SIG-M5 (cell line): ENCODE data around the gene TBC1D24.
A peak's percentile ranks its signal among the peaks of the same experiment; 100 is the strongest.

Source experiments
- DNase-seq: peaks from one replicate; lab custom pipeline; 2025; lab: John Stamatoyannopoulos, UW

The TBC1D24 gene

DNA sequence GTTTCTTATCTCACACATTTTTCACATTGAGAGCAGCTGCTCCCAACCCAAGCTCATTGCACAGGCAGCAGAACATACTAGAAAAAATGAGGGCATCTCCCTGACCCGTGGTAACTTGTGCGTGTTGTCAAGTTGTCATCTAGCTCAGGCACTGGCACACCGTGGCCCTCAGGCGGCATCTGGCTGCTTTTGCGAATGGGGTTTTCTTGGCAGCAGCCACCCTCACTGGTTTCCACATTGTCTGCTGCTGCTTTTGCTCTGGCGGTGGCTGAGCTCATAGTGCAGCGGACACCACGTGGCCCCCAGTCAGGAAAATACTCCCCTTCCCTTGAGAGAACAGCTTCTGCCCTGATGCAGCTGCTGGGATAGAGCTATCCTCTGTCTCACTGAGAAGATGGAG, 24.4 kb upstream of the TBC1D24 start:
- no peak for DNase-seq

DNA sequence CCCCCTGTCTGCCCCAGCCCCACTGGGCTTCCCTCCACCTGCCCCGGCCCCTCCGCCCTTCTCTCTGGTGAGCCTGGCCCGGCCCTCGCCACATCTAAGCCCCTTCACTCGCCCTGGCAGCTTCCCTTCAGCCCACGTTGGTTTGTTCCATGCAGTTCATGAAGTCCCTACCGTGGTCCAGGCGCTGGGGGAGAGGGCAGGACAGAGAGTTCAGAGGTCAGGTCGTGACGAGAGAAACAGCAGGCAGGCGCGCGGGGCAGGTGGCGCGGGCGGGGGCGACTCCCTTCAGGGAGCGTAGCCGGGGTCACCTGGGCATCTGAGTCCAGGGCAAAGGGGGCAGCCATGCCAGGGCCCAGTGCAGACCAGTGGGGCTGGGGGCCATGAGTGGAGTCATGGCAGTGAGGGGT, 23.9 kb upstream of the TBC1D24 start:
- DNase-seq, result no peak

DNA sequence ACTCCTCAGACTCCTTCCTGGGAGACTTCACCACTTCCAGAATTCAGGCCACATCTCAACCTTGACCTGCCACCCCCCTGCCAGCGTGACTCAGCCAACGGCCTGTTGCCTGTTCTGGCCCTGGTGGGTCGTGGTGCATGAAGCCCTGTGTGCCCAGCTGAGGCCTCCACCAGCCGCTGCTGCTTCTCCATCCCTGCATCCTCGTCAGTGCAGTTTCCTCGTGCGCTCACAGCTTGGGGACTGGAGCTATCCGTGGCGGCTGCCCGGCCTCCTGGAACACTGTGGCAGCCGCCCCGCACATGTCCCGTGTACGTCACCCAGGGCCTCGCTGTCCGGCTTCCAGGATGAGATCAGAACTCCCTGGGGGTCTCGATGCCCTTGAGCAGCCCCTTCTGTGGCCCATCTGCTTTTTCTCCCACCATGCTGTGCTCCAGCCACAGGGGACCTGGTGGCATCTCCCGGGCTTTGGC, 23.0 kb upstream of the TBC1D24 start:
- no peak for DNase-seq

DNA sequence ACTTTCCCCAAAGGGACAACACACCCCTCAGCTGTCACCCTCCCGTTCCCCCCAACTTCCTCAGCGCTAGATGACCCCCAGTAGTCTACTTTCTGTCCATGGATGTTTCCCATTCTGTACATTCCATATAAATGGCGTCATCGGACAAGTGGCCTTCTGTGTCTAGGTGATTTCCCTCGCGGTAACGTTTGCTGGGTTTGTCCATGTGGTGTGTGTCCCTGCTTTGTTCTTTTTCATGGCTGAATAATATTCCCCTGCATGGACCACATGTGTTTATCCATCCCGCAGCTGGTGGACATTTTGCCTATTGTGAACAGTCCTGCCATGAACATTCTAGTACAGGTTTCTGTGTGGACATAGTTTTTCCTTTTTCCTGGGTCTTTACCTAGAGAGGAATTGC, 22.3 kb upstream of the TBC1D24 start:
- no peak for DNase-seq

DNA sequence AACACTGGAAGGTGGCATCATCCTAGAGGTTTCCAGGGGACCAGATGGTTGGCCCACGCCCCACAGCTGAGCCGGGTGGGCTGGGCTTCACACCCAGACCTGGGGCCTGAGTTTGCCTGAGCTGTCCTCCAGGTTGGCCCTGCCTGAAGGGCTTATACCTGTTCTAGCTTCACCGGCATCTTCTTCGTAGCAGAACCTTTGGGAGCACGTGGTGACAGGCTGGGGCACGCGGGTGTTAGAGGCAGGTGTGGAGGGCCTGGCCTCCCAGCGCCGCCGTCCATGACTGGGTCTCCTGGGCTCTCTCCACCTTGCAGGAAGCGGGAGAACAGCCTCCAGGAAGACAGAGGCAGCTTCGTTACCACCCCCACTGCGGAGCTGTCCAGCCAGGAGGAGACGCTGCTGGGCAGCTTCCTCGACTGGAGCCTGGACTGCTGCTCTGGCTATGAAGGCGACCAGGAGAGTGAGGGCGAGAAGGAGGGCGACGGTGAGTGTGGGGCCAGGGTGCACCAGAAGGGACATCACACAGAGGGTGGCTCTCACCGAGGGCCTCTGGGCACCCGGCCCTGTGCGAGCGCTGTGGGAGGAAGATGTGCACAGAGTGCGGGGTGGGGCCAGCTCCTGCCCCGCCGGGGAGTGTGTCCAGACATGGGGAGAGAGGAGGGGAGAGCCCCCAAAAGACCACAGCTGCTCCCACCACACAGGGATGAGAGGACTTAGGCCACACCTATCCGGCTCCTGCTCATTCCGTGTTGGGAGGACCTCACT, 19.7 kb upstream of the TBC1D24 start:
- DNase-seq, result no peak

DNA sequence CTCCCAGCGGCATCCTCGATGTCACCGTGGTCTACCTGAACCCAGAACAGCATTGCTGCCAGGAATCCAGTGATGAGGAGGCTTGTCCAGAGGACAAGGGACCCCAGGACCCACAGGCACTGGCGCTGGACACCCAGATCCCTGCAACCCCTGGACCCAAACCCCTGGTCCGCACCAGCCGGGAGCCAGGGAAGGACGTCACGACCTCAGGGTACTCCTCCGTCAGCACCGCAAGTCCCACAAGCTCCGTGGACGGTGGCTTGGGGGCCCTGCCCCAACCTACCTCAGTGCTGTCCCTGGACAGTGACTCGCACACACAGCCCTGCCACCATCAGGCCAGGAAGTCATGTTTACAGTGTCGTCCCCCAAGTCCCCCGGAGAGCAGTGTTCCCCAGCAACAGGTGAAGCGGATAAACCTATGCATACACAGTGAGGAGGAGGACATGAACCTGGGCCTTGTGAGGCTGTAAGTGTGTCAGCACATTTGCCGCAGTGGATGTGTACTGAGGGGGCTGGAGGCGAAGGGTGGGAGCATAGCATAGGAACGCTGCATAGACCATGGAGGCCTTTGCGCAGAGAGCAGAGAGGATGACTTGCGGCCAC, 18.3 kb upstream of the TBC1D24 start:
- no peak for DNase-seq

DNA sequence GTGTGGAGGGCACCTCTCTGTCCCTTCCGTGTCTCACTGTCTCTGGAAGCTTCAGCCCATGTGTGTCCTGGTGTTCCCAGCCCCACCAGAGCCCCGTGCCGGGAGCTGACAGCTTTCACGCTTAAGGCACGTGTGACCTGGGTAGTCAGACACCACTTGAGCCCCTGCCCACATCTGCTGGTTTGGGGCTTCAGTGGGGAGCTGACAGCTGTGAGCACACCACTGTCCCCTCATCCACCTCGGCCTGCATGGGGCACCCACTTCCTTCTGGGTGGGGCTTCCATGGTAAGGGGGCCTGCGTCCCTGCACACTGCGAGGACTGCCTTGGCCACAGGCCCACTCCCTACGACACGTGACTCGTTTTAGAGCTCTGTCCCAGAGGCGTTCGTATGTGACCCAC, 17.7 kb upstream of the TBC1D24 start:
- DNase-seq, result no peak

DNA sequence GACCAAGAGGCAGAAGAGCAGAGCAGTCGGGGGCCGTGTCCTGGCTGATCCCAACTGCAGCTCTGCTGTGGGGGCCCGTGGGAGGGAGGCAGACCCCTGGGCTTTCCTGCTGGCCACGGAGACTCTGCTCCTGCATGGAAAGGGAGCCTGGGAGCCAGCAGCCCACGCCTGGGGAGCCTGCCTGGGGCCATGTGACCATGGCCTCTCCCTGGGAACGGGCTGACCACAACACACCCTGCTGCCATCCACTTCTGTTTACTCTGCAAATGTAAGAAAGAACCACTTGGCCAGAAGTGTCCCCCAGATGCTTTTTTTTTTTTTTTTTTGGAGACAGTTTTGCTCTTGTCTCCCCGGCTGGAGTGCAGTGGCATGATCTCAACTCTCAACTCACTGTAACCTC, 17.0 kb upstream of the TBC1D24 start:
- no peak for DNase-seq

DNA sequence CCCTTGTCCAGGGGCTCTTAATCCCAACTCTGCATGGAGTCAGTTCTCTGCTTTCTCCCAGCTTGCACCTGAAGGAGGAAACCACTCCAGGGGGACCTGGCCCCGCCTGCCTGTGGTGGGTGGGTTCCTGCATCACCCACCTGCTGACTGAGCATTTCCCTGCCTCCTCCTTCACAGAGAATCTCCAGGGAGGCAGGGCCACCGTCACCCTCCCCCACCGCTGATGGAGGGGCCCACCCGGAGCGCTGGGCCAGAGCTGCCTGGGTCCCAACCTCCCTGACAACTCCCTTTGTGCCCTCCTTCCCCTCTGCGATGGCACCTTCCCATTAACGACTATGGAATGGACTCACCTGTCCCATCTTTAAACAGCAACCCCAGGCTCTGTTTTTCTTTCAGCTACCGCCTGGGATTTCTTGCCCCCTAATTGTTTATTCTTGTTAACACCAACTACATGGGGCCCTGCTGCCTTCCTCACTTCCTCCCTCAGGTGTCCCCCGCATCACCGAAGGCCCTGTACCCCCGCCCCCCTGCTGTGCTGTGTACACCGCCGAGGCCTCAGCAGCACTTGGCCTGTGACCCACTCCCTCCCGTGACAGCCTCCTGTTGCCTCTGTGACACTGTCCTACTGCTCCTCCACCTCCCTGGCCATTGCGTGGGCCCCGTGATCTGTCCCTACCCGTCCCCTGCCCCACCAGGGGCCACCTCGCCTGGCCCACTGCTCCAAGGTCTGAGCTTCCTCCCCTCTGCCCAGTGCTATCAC, 15.9 kb upstream of the TBC1D24 start:
- DNase-seq, result no peak

DNA sequence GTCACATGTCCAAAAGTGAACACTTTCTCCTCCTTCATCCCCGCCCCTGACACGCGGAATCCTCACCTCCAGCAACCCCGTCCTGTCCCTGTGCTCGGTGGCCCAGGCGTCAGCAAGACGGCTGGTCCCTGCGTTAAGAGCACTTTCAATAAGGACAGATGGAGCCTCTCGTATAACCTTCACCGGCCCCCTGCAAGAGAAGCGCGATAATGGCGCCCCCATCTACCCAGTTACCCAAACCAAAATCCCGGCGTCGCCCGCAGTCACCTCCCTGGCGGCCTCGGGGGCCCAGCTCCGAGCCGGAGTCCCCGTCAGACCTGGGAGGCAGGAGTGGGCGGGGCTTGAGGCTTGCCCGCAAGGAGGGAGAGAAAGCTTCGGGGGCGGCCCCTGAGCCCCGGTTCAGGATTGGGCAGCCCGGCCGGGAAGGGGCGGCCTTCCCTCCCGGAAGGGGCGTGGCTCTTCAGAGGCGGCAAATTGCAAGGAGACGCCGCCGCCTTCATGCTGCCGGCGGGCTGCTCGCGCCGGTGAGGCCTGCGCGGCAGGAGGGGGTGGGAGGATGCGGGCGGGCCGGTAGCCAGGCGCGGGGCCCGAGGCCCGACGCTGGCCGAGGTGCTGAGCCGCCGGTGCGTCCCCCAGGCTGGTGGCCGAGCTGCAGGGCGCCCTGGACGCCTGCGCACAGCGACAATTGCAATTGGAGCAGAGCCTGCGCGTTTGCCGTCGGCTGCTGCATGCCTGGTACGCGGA, 15.1 kb upstream of the TBC1D24 start, which contains the start of gene TEDC2:
TEDC2 (plus strand) TSS at position 463 of the 744 bp plus-strand sequence; CDS start at position 499, 36 bp downstream.
- DNase-seq, result peak; percentile 67

DNA sequence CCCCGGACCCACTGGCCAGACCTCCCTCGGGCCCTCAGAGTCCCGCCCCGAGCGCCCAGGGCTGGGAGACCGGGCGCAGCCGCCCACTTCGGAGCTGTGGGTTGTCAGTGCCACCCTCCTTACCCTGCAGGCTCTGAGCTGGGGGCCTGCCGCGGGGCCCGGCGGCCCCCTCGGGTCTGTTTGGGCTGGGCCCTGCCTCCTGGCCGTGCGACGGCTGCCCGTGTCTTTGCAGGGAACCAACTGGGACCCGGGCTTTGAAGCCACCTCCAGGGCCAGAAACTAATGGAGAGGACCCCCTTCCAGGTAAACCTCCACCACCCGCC, 14.6 kb upstream of the TBC1D24 start:
- DNase-seq, result no peak

DNA sequence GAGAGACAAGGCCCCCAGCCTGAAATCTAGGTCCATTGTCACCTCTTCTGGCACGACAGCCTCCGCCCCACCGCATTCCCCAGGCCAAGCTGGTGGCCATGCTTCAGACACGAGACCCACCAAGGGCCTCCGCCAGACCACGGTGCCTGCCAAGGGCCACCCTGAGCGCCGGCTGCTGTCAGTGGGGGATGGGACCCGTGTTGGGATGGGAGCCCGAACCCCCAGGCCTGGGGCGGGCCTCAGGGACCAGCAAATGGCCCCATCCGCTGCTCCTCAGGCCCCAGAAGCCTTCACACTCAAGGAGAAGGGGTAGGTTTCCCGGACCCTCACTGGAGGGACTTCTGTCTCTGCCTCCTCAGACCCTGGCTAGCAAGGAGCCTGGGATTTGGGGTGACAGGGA, 14.0 kb upstream of the TBC1D24 start:
- DNase-seq, result no peak

DNA sequence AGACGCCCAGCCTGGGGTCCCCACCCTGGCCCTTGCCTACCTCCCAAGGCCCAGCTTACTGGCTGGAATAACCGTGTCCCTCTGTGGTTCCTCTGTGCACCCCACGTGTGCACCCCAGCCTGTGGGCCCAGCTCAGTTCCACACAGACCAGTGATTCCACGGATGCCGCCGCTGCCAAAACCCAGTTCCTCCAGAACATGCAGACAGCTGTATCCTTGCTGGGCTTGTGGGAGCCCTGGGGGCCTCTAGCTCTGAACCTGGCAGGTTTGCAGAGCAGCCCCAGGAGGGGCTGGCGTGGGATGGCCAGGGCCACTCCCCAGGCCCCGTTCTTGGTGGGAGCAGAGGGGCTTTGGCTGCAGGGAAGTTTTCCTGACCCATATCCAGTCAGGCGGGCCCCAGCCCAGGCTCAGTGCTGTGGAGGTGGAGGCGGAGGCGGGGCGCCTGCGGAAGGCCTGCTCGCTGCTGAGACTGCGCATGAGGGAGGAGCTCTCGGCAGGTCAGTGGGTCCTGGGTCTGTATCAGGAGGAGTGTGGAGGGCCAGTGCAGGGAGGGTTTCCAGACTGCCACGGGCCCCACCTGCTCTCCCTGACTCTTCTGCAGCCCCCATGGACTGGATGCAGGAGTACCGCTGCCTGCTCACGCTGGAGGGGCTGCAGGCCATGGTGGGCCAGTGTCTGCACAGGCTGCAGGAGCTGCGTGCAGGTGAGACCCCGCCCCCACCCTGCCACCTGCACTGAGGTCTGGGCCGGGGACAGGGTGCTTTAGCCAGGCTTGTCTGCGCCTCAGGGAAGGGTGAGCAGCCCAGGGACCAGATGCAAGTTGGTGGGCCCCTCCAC, 12.7 kb upstream of the TBC1D24 start:
- no peak for DNase-seq

DNA sequence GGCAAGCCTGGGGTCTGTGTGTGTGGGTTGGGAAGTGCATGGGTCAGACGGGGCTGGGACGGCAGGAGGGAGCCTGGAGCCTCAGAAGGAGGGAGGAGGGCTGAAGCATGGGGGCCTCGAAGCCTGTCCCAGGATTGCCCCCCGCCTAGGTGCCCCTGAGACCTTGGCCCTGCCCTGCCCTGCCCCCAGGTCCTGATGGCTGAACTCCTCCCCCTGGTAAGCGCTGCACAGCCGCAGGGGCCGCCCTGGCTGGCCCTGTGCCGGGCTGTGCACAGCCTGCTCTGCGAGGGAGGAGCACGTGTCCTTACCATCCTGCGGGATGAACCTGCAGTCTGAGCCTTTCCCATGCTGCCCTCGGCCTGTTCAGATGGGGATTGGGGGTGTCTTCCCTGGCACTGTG, 10.6 kb upstream of the TBC1D24 start:
- DNase-seq, result no peak

DNA sequence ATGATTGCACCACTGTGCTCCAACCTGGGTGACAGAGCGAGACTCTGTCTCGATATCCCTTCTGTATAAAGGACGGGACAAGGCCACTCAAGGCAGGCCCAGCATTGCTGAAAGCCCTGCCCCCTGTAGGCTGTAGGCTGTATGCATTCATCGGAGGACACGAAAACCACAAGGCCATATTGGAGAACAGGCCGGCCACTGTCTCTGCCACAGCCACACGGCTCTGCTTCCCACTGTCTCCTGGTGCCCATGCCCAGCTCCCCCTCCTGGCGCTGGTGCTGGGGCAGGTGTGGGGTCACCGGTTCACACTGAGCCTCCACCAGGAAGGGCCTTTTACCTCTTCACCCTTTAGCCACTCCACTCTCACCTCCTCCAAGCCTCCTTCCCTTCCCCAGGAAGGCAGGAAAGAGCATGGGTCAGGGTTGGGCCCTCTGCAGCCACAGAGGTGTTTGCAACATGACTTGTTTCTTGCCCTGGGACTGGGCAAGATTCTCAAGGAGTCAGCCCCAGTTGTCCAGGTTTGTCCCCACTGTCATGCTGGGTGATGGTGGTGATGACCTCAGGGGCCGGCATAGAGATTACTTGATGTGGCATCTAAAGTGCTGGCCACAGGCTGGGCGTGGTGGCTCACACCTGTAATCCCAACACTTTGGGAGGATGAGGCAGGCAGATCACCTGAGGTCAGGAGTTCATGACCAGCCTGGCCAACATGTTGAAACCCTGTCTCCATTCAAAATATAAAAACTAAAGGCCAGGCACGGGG, 9.1 kb upstream of the TBC1D24 start:
- DNase-seq, result no peak

DNA sequence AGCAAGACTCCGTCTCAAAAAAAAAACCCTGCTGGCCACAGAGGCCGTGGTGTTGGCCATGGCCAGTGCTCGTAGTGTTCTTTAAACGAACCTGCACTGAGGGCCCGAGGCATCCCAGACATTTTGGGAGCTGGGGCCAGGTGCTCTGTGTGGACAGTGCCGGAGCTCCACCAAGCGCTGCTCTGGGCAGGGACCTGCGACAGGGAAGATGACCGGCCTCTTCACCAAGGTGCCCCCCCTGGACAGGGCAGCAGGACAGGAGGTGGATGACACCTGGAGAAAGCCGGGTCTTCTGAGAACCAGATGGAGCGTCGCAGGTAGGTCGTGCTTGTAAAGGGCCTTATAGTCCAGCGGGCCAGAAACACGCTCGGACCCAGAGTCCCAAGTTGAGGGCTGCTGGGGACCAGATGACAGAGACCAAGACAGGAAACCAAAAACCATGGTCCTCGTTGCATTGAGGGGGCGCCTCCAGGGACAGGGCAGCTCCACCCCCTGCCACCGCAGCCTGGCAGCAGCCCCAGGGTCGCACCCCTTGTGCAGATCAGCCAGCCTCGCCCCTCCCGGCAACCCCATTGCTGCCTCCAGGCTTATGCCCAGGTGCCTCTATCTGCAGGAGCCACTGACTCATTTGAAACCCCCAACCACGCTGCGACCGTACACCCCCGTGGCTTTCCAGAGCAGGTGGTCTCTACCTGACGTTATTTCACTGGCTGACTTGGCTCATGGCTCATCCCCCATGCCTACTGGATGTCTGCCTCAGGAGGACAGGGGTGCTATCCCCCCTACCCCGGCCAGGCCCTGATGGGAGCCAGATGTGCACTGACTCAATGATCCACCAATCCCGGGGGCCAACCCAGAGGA, 8.0 kb upstream of the TBC1D24 start:
- no peak for DNase-seq

DNA sequence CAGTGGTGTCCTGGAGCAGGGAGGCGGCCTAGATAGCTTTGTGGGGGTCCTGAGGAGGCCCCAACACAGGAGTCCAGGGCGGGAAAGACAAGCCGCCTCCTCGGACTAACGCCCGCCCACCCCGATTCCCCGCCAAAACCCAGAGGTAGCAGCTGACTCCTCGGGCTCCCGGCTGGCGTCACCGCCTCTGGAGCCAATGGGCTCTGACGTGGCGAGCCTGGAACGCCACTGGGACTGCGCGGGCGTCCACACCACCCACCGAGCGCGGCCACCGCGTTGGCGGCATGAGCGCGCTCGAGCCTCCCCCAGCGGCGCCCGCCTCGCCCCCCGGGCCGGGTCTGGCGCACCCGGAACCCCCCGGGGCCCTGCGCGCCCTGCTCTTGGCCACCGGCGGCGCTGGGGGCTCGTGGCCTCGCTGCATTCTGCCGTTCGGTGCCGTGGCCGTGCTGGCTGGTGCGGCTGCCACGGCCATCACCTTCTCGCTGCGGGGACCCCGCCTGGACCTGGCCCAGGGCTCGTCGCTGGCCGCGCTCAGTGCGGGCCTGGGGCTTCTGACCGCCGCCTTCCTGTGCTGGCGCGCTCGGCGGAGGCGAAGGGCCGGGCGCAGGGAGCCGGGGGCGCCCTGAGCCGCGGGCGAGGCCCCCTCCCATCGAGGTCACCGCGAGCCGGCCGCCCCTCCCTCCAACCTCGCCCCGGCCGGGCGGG, 7.2 kb upstream of the TBC1D24 start:
- DNase-seq, result no peak

DNA sequence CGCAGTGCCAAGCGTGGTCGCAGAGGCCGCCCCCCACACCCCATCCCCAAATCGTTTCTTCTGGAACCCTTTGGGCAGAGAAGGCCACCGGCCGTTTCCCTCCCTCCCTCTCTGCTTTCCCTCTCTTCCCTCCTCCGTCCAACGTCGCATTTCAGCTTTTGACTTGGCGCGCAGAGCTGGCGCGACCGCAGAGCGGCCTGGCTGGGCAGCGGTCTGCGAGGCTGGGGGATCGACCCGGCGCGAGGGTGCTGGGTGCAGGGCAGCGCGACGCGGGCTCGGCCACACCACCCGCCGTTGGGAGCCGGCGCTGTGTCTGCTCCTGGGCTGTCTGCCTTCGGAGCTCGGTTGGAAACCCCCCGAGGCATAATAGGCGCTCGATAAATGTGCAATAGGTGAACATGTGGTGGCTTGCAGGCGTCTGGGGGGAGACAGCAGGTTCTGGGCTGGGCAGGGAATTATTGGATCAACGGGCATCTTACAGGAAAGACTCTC, 6.6 kb upstream of the TBC1D24 start:
- DNase-seq, result no peak
